ENCODE measurements around the gene GZF1. TPM values are rescaled to one million over a fixed set of nuclear protein-coding genes. Genes with fewer than 3 reads are reported as not detected.

Gene GZF1
- total RNA-seq, 6 experiments from 2014 or later: 10.5 to 15.9 (median 13.6) TPM

DNA sequence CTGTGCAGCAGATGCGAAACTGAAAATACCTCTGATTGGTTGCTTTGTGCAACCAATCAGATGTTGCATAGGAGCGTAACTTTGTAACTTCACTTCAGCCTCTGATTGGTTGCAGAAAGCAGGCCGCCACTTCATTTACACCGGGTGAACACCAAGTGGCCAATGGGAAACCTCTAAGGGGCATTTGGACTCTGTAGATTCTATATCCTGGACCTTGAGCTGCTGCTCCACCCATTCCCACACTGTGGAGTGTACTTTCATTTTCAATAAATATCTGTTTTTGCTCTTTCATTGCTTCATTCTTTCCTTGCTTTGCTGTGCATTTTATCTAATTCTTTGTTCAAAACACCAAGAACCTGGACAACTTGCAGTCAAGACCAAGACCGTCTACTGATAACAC lies 25.5 kb upstream of the GZF1 start:
- TF ChIP-seq, protein P1, sequence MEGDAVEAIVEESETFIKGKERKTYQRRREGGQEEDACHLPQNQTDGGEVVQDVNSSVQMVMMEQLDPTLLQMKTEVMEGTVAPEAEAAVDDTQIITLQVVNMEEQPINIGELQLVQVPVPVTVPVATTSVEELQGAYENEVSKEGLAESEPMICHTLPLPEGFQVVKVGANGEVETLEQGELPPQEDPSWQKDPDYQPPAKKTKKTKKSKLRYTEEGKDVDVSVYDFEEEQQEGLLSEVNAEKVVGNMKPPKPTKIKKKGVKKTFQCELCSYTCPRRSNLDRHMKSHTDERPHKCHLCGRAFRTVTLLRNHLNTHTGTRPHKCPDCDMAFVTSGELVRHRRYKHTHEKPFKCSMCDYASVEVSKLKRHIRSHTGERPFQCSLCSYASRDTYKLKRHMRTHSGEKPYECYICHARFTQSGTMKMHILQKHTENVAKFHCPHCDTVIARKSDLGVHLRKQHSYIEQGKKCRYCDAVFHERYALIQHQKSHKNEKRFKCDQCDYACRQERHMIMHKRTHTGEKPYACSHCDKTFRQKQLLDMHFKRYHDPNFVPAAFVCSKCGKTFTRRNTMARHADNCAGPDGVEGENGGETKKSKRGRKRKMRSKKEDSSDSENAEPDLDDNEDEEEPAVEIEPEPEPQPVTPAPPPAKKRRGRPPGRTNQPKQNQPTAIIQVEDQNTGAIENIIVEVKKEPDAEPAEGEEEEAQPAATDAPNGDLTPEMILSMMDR (IDR thresholded peaks at IDR 0.05): no peak
- no peak overlapping the region for H3K27ac Mint-ChIP-seq
- H3K27me3 Mint-ChIP-seq (ENCODE audit: insufficient read depth): peaks cover 12% of the 10 kb centered on the region
- no peaks in the 10 kb centered on the region for H3K9me3 Mint-ChIP-seq
- H3K36me3 Mint-ChIP-seq (ENCODE audit: low read depth): no peaks in the 10 kb centered on the region
- no peak overlapping the region; the same call in 1 of the 2 replicates for H3K4me3 Mint-ChIP-seq
- H3K4me1 Mint-ChIP-seq (ENCODE audit: low read depth): no peaks in the 10 kb centered on the region
- DNase-seq: no peak

DNA sequence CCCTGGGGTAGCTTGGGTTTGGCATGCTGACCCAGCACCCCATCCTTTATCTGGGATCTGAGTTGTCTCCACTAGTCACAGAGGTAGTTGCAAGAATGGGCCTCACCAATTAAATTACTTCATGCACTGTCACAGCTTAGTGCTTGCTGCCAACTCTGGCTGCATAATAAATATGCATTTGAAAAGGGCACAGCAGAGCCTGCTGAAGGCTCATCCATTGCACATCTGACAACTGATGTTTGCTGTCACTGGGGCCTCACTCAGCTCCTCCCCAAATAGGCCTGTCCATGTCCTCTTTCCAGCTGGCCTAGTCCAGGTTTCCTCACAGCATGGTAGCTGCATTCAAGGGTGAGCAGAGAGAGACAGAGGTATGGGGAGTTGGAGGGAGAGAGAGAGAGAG lies 24.7 kb upstream of the GZF1 start:
- Mint-ChIP-seq H3K36me3 (ENCODE audit: low read depth) (no peaks in the 10 kb centered on the region), H3K27ac (no peak overlapping the region), H3K4me3 (no peak overlapping the region), H3K9me3 (no peaks in the 10 kb centered on the region), H3K27me3 (ENCODE audit: insufficient read depth) (peaks cover 12% of the 10 kb centered on the region), H3K4me1 (ENCODE audit: low read depth) (no peaks in the 10 kb centered on the region)
- TF ChIP-seq, protein P1 (IDR thresholded peaks at IDR 0.05): no peak
- no peak for DNase-seq

DNA sequence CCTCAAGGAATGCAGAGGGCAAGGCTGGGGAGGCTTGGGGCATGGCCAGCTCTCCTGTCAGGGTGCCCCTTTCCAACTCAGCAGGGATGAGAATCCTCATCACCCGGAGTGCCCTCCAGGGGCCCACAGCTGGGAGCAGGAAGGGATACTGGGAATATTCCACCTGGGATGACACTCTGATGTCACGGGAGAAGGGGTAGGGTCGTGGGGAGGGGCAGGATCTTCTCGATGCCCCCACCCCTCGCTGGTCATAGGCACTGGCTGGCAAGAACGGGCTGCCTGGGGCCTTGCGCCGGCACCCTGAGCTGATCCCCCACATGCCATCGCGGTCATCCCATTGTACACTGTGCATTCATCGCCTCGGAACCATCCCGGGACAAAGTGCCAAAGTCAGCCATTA lies 22.0 kb upstream of the GZF1 start:
- TF ChIP-seq, protein P1 (IDR thresholded peaks at IDR 0.05): no peak
- H3K4me1 Mint-ChIP-seq (ENCODE audit: low read depth): no peaks in the 10 kb centered on the region
- DNase-seq: no peak
- H3K36me3 Mint-ChIP-seq (ENCODE audit: low read depth): no peaks in the 10 kb centered on the region
- no peaks in the 10 kb centered on the region for H3K9me3 Mint-ChIP-seq
- H3K4me3 Mint-ChIP-seq: no peak overlapping the region
- H3K27ac Mint-ChIP-seq: no peak overlapping the region
- peaks cover 16% of the 10 kb centered on the region for H3K27me3 Mint-ChIP-seq (ENCODE audit: insufficient read depth)

DNA sequence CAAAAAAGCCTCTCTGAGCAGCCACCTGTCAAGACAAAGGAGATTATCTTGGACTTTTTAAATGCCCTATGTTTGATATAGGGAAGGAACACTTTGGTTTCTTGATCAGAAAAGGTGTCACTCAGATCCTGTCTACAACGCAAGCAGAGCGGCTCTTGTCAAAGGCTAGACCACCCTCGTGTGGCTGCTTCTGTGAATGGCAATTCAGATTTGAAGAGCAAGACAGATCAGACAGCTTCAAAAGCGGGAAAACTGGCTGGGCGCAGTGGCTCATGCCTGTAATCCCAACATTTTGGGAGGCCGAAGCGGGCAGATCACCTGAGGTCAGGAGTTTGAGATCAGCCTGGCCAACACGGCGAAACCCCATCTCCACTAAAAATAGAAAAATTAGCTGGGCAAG lies 21.5 kb upstream of the GZF1 start:
- Mint-ChIP-seq H3K4me3 (no peak overlapping the region), H3K27me3 (ENCODE audit: insufficient read depth) (peaks cover 14% of the 10 kb centered on the region), H3K27ac (no peak overlapping the region)

DNA sequence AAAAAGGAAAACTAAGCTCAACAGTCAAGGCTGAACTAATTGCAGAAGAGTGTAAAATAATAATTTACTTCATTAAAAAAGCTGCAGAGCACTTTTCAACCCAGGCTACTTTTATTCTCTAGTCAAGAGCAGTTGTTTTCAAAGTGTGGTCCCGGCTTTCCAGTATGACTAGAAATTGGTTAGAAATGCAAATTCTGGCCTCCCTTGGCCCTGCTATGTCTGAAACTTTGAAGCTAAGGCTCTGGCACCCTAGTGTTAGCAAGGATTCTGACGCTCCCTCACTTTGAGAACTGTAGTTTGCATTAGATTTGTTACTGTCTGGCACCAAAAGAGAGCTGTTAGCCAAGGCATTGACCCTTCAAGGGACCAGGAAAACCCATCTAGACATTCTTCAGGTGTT lies 20.9 kb upstream of the GZF1 start:
- Mint-ChIP-seq H3K27me3 (ENCODE audit: insufficient read depth) (peaks cover 14% of the 10 kb centered on the region), H3K4me3 (no peak overlapping the region), H3K27ac (no peak overlapping the region), H3K36me3 (ENCODE audit: low read depth) (no peaks in the 10 kb centered on the region), H3K4me1 (ENCODE audit: low read depth) (no peaks in the 10 kb centered on the region), H3K9me3 (no peaks in the 10 kb centered on the region)
- TF ChIP-seq, protein P1 (IDR thresholded peaks at IDR 0.05): no peak
- no peak for DNase-seq

More for the DNA sequence above, 21.5 kb upstream of the GZF1 start:
- TF ChIP-seq, protein P1 (IDR thresholded peaks at IDR 0.05): peak; percentile 77
- Mint-ChIP-seq H3K36me3 (ENCODE audit: low read depth) (no peaks in the 10 kb centered on the region), H3K4me1 (ENCODE audit: low read depth) (no peaks in the 10 kb centered on the region), H3K9me3 (no peaks in the 10 kb centered on the region)
- DNase-seq: peak; percentile 53

DNA sequence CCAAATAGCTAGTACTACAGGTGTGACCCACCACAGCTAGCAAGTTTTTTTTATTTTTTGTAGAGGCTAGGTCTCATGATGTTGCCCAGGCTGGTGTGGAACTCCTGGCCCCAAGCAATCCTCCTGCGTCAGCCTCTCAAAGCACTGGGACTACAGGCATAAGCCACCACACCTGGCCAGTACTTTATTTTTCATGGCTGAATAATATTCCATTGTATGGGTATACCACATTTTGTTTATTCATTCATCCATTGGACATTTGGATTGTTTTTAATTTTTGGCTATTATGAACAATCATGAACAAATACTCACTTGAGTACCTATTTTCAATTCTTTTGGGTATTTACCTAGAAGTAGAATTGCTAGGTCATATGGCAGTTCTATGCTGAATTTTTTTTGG lies 18.4 kb upstream of the GZF1 start:
- H3K36me3 Mint-ChIP-seq (ENCODE audit: low read depth): no peaks in the 10 kb centered on the region
- peaks cover 12% of the 10 kb centered on the region for H3K27me3 Mint-ChIP-seq (ENCODE audit: insufficient read depth)
- TF ChIP-seq, protein P1 (IDR thresholded peaks at IDR 0.05): no peak
- H3K4me3 Mint-ChIP-seq: no peak overlapping the region
- no peak for DNase-seq
- H3K27ac Mint-ChIP-seq: no peak overlapping the region
- H3K9me3 Mint-ChIP-seq: no peaks in the 10 kb centered on the region
- H3K4me1 Mint-ChIP-seq (ENCODE audit: low read depth): peaks cover 1% of the 10 kb centered on the region
